ENCODE measurements around the gene HCK.
"Not testable (repeated sequence)": the region's sequence is repeated elsewhere in the genome, so short reads cannot be mapped to it uniquely, and the experiment has no call there.

HCK gene

DNA sequence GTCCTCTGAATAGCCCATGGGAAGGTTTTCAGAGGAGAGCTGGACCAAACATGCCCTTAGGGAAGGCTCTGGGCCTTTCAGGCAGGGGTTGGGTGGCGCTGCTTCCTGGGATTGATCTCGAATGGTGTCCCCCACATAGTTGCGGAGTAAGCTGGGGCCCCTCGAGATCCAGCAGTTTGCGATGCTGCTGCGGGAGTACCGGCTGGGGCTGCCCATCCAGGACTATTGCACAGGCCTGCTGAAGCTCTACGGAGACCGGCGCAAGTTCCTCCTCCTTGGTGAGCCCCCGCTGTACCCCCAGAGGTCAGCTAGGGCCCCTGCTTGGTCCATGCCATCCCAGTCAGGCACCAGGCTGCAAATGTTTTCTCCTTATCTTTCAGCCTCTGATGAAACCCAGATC is 22.5 kb upstream of the HCK start:
- DNase-seq (ENCODE audit: low spot score) = no peak

DNA sequence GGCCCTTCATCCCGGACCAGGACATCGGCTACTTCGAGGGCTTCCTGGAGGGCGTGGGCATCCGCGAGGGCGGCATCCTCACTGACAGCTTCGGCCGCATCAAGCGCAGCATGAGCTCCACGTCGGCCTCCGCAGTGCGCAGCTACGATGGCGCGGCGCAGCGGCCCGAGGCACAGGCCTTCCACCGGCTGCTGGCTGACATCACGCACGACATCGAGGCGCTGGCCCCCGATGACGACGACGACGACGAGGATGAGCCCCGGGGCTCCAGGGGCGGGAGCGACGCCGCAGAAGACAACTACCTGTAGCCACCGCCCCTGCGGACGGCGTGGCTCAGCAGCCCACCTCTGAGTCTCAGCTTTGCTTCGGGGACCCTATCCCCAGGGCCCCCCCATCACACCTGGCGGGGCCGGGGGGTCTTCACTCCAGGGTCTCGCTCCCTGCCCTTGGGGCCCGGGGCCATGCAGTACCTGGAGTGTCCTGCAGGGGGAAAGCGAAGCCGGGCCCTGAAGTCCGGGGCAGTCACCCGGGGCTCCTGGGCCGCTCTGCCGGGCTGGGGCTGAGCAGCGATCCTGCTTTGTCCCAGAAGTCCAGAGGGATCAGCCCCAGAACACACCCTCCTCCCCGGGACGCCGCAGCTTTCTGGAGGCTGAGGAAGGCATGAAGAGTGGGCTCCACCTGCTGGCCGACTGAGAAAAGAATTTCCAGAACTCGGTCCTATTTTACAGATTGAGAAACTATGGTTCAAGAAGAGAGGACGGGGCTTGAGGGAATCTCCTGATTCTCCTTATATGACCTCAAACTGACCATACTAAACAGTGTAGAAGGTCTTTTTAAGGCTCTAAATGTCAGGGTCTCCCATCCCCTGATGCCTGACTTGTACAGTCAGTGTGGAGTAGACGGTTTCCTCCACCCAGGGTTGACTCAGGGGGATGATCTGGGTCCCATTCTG is 20.8 kb upstream of the HCK start:
- DNase-seq (ENCODE audit: low spot score) = peak; percentile 95

- no peak for DNase-seq (ENCODE audit: low spot score)
These were observed 18.7 kb upstream of the HCK start for GRCh38 chr20:32033316-32033715.

GRCh38 chr20:32033721-32034120 is 18.3 kb upstream of the HCK start:
- not testable (repeated sequence) for DNase-seq (ENCODE audit: low spot score)

DNA sequence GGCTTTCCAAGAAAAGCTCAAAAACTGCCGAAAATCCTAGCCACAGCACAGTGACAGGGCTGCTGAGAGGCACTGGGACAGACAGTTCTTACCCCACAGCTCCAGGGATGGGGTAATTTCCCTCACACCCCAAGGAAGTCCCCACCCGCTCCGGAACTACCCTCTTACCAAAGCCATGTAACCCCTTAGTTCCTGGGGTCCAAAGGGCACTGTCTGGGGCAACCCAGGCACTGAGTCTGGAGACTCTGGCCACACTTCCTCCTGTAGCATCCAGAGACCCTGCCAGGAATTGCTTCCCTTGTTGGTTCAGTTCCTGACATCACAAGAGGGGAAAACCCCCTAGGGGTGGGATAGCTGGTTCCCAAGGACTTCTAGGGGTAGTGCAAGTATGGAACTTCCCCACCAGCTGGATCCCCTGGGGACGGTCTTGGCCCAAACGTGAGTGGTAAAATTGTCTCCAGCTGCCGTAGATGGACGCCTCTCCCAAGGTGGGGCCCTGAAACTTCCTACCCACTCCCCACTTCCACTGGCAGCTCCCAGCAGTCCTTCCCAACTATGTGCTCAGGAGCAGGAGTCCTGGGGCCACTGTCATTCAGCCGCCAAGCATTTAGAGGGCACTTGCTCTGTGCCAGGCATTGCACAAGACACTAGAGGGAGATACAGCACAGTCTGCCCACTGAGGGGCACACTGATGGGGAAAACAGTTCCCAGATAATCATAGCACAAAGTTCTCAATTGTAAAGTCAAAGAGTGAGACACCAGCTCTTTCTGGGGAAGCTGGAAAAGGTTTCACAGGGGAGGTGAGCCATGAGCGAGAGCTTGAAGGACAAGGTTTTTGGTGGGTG is 17.2 kb upstream of the HCK start:
- peak; percentile 50 for DNase-seq (ENCODE audit: low spot score)

DNA sequence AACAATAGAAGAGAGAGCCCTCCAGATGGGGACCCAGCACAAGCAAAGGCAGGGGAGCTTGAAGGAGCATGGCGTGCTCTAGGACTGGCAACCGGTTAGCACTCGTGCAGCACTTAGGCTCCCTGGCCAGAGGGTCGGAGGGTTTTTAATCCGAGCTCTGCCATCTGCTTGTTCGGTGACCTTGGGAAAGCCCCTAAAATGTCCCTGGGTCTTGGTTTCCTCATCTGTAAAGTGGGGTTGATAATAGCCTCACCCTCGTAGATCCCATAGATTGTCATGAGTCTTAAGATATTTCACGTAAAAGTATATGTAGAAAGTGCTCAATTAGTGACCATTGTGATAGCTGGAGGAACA is 16.6 kb upstream of the HCK start:
- DNase-seq (ENCODE audit: low spot score) = no peak

- no peak for DNase-seq (ENCODE audit: low spot score)
These were observed 15.8 kb upstream of the HCK start for GRCh38 chr20:32036252-32036651.

GRCh38 chr20:32036716-32037485 is 15.1 kb upstream of the HCK start:
- peak; percentile 75 for DNase-seq (ENCODE audit: low spot score)

DNA sequence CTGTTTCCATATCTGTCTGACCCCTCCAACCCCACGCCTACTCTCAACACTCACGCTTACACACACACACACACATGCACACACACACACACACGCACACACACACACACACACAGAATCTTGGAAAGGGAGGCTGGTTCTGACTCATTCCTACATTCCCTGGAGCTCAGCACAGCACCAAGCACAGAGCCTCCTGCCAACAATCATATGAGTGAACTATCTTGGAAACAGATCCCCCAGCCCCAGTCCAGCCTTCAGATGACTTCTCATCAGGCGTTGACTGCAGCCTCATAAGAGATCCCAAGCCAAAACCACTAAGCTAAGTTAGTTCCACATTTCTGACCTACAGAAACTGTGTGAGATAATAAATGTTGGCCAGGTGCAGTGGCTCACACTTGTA is 14.1 kb upstream of the HCK start:
- peak; percentile 70 for DNase-seq (ENCODE audit: low spot score)

- DNase-seq (ENCODE audit: low spot score) = no peak
These were observed 11.7 kb upstream of the HCK start for GRCh38 chr20:32040142-32040953.

DNA sequence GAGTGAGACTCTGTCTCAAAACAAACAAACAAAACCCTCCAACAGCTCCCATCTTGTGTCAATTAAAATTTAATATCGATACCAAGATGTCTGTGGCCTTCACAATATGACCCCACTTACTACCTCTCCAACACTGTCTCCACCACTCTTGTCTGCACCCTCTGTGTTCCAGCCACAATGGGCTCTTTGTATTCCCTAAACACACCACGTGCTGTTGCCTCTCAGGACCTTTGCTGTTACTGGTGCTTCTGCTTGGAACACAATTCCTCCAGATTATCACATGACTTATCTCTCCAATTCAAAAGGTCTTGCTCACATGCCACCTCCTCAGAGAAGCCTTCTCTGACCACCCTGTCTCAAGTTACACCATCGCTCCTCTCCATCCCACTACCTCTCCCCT is 6.0 kb upstream of the HCK start:
- peak; percentile 44 for DNase-seq (ENCODE audit: low spot score)

- no peak for DNase-seq (ENCODE audit: low spot score)
These were observed 1.7 kb upstream of the HCK start for GRCh38 chr20:32050324-32050841.

- DNase-seq (ENCODE audit: low spot score) = no peak
These were observed 1.0 kb upstream of the HCK start for GRCh38 chr20:32050851-32051556.

- DNase-seq (ENCODE audit: low spot score) = no peak
These were observed 337 bp upstream of the HCK start for GRCh38 chr20:32051720-32052089.

DNA sequence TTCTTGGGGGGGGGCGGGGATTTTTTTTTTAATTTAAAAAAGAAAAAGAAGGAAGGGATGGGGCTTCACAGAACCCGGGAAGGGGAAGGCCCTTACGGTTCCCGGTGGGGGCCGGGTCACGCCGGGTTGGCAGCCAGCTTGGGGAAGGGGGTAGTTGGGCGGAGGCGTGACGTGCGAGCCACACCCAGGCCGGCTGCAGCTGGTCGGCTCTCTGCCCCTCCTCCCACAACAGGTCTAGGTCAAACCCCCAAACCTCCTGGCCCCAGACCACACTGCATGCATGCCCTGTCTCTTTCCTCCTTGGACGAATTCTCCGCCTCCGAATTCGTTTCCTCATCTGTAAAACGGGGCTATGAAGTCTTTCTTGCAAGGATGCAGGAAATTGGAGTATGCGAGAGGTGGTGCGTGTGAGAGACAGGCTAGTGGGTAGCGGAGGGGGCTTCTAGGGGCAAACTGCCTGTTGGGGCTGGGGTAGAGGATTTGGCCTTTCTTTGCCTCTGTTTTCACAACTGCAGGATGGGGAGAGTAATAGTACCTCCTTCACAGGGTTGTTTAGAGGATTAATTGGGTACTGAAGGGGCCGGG is 828 bp downstream of the HCK start:
- DNase-seq (ENCODE audit: low spot score) = no peak

- DNase-seq (ENCODE audit: low spot score) = no peak
These were observed 1.6 kb downstream of the HCK start for GRCh38 chr20:32053648-32054047.

GRCh38 chr20:32056708-32057483 is 4.9 kb downstream of the HCK start:
- DNase-seq (ENCODE audit: low spot score) = no peak

DNA sequence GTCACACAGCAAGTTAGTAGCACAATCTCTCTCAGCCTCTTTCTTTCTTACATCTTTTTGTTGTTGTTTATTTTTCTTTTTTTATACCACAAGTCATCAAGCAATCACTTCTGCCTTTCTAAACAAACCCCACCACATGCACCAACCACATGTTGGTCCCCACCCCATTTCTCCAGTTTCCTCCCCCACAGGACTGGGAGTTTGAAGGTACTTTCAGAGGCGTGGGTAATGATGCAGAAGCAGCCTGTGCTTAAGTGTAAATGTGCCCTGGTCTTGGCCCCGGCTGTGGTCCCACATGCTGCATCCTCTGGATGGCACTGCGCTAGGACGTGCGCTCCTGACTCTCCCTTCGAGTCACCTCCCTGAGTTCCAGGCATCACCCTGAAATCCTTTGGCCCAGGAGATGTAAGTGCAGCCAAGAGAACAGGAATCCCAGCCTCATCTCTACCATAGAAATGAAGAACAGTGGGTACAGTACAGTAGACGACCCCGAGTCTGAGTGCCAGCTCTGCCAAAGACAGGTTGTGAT is 5.7 kb downstream of the HCK start:
- no peak for DNase-seq (ENCODE audit: low spot score)

- DNase-seq (ENCODE audit: low spot score) = no peak
These were observed 7.1 kb downstream of the HCK start for GRCh38 chr20:32059189-32059588.

Measured in SW480 (cell line).